ENCODE results near the gene IPO7. TPM values are rescaled to one million over a fixed set of nuclear protein-coding genes. Genes with fewer than 3 reads are reported as not detected.

The IPO7 gene
- 78.9 and 109 TPM in 2 replicates for total RNA-seq (2014; rRNA removed)
- Bru-seq, nascent RNA: percentile 93 among the genes with signal in this experiment
- percentile 97 among the genes with signal in this experiment for BruChase-seq, experiment 1, labeled RNA remaining after a 6-hour chase
- BruChase-seq, experiment 2, labeled RNA remaining after a 2-hour chase: percentile 95 among the genes with signal in this experiment
- long read RNA-seq, full-length matches to known transcripts: 2 of 105 reads
- long read RNA-seq, partial matches to known transcripts: 43 of 105 reads
- long read RNA-seq, other reads (novel, unspliced or antisense): 60 of 105 reads

- ChIA-PET CTCF (interaction anchor here (0.8 kb wide), 1 partner anchor 120 kb away, joined by 3 read pairs; no protein-coding TSS in a partner anchor), POLR2A (ENCODE audit: unreplicated experiment) (interaction anchor here (0.6 to 0.7 kb wide), 2 partner anchors 103 to 455 kb away, joined by 3 read pairs; no protein-coding TSS in a partner anchor)
- DNase-seq: peak; percentile 90
- Histone ChIP-seq H3K9me3 (ENCODE audit: low read length) (no peaks in the 10 kb centered on the region), H4K20me1 (ENCODE audit: low read length) (peaks cover 37% of the 10 kb centered on the region), H3F3A (ENCODE audit: low read length, unreplicated experiment) (no peaks in the 10 kb centered on the region), H3K27ac (ENCODE audit: low read length) (peak within 1 kb of the TSS; percentile 82), H3K9ac (ENCODE audit: low read length) (peak within 1 kb of the TSS; percentile 100), H3K27me3 (ENCODE audit: low read length) (no peaks in the 10 kb centered on the region), H3K4me1 (ENCODE audit: insufficient read depth, low read length) (peaks cover 9% of the 10 kb centered on the region), H3K36me3 (ENCODE audit: low read depth, low read length) (peaks cover 12% of the 10 kb centered on the region; the same call in 1 of the 2 replicates), H3K9me2 (replicated peaks; ENCODE audit: low read length) (no peaks in the 10 kb centered on the region), H3K79me2 (ENCODE audit: low read length) (peaks cover 56% of the 10 kb centered on the region), H3K4me3 (ENCODE audit: low read length) (peak within 1 kb of the TSS; percentile 98), H3K4me2 (ENCODE audit: low read length) (peak within 1 kb of the TSS; percentile 88), H2AFZ (ENCODE audit: low read length) (peak within 1 kb of the TSS; percentile 82)
- ATAC-seq: peak; percentile 94
- TF ChIP-seq, protein P1, sequence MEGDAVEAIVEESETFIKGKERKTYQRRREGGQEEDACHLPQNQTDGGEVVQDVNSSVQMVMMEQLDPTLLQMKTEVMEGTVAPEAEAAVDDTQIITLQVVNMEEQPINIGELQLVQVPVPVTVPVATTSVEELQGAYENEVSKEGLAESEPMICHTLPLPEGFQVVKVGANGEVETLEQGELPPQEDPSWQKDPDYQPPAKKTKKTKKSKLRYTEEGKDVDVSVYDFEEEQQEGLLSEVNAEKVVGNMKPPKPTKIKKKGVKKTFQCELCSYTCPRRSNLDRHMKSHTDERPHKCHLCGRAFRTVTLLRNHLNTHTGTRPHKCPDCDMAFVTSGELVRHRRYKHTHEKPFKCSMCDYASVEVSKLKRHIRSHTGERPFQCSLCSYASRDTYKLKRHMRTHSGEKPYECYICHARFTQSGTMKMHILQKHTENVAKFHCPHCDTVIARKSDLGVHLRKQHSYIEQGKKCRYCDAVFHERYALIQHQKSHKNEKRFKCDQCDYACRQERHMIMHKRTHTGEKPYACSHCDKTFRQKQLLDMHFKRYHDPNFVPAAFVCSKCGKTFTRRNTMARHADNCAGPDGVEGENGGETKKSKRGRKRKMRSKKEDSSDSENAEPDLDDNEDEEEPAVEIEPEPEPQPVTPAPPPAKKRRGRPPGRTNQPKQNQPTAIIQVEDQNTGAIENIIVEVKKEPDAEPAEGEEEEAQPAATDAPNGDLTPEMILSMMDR (conservative IDR thresholded peaks at IDR 0.05; ENCODE audit: low read depth, low read length): peak; percentile 41
- TF ChIP-seq EZH2phosphoT487 (IDR thresholded peaks at IDR 0.05; ENCODE audit: borderline replicate concordance, low read length): no peak
- intact Hi-C loops (cut with micrococcal nuclease): loop anchor here (1.0 to 2.0 kb wide), 2 partner anchors 20 to 70 kb away; partner anchors contain the start of gene TMEM41B
- BruUV-seq (replicated peaks): no TSS peak
Observed at GRCh38 chr11:9384535-9385326, at the start of gene IPO7. TSS of gene IPO7 (plus strand) at chr11:9384652. CDS start at chr11:9384764, 112 bp downstream.

GRCh38 chr11:9341638-9342178, 42.7 kb upstream of the IPO7 start:
- Histone ChIP-seq H4K20me1 (ENCODE audit: low read length) (no peaks in the 10 kb centered on the region), H3K36me3 (ENCODE audit: low read depth, low read length) (no peaks in the 10 kb centered on the region), H3K27me3 (ENCODE audit: low read length) (no peaks in the 10 kb centered on the region), H2AFZ (ENCODE audit: low read length) (no peak overlapping the region), H3K79me2 (ENCODE audit: low read length) (no peaks in the 10 kb centered on the region), H3K4me1 (ENCODE audit: insufficient read depth, low read length) (no peaks in the 10 kb centered on the region), H3K9me2 (replicated peaks; ENCODE audit: low read length) (no peaks in the 10 kb centered on the region), H3K4me3 (ENCODE audit: low read length) (no peak overlapping the region), H3K27ac (ENCODE audit: low read length) (no peak overlapping the region), H3K9ac (ENCODE audit: low read length) (no peak overlapping the region), H3K9me3 (ENCODE audit: low read length) (no peaks in the 10 kb centered on the region), H3K4me2 (ENCODE audit: low read length) (no peak overlapping the region), H3F3A (ENCODE audit: low read length, unreplicated experiment) (no peaks in the 10 kb centered on the region)
- ATAC-seq (no peak; the same call in 1 of the 2 replicates), DNase-seq (no peak)
- intact Hi-C loops (cut with micrococcal nuclease): no loop called here
- CTCF ChIA-PET: no interaction called here
- TF ChIP-seq EZH2 (IDR thresholded peaks at IDR 0.05; ENCODE audit: low read length, unreplicated experiment): no peak
- TF ChIP-seq EZH2phosphoT487 (IDR thresholded peaks at IDR 0.05; ENCODE audit: borderline replicate concordance, low read length): no peak
- TF ChIP-seq, protein P1 (conservative IDR thresholded peaks at IDR 0.05; ENCODE audit: low read depth, low read length): no peak
- POLR2A ChIA-PET (ENCODE audit: unreplicated experiment): interaction anchor here (0.6 kb wide), 1 partner anchor 29 kb away, joined by 4 read pairs; no protein-coding TSS in a partner anchor
- BruUV-seq (replicated peaks): no TSS peak

Measured in PC-3 (cell line).